Lower leg skin (tissue), 4 donors: ENCODE measurements around the gene COL4A1. TPM values are rescaled to one million over a fixed set of nuclear protein-coding genes. Genes with fewer than 3 reads are reported as not detected.

Experiments
- DNase-seq, 2 donors: peaks; one replicate each; pipeline ENCODE4 v3.0.0-alpha.2; 2019; ENCODE audit warnings: low spot score in 2 of 2
- H3K4me3 ChIP-seq: fragments of 200-600 bp; sonication (generic); 2 replicates; pipeline ENCODE4 v1.5.1; 2017; ENCODE audit warnings: mild to moderate bottlenecking, low read depth; ENCODE audit not compliant: poor library complexity, severe bottlenecking
- CTCF ChIP-seq, 3 donors: fragments of 450-650 bp; IDR thresholded peaks; one replicate each; pipeline ENCODE4 v1.5.1; 2016; ENCODE audit warnings: antibody characterized with exemption in 3 of 3, mild to moderate bottlenecking in 3 of 3, moderate library complexity in 2 of 3
- POLR2A ChIP-seq, 2 donors: fragments of 450-650 bp; IDR thresholded peaks; one replicate each; pipeline ENCODE4 v1.6.1; 2016 to 2017; ENCODE audit warnings: antibody characterized with exemption in 2 of 2, mild to moderate bottlenecking in 1 of 2, moderate library complexity in 1 of 2
- WGBS, 2 donors: methylation state at CpG; one replicate each; pipeline ENCODE4 v1.1.5; 2018; 5-methylcytosine and 5-hydroxymethylcytosine counted together
- intact Hi-C: fragments of 100-400 bp; cut with DNase I; formaldehyde crosslinking; loops from one replicate; pipeline ENCODE4 v1.15.0; 2023; ENCODE audit warnings: low total_unique reads
- total RNA-seq, 4 donors: library from RNA; depleted of rRNA; stranded (reverse); fragments of >200 nt; gene quantifications; one replicate each; pipeline ENCODE4 v1.1.0, GENCODE V29; 2016

Gene COL4A1
- total RNA-seq, 4 donors from 2014 or later, result 41.0 to 105 (median 56.7) TPM

DNA sequence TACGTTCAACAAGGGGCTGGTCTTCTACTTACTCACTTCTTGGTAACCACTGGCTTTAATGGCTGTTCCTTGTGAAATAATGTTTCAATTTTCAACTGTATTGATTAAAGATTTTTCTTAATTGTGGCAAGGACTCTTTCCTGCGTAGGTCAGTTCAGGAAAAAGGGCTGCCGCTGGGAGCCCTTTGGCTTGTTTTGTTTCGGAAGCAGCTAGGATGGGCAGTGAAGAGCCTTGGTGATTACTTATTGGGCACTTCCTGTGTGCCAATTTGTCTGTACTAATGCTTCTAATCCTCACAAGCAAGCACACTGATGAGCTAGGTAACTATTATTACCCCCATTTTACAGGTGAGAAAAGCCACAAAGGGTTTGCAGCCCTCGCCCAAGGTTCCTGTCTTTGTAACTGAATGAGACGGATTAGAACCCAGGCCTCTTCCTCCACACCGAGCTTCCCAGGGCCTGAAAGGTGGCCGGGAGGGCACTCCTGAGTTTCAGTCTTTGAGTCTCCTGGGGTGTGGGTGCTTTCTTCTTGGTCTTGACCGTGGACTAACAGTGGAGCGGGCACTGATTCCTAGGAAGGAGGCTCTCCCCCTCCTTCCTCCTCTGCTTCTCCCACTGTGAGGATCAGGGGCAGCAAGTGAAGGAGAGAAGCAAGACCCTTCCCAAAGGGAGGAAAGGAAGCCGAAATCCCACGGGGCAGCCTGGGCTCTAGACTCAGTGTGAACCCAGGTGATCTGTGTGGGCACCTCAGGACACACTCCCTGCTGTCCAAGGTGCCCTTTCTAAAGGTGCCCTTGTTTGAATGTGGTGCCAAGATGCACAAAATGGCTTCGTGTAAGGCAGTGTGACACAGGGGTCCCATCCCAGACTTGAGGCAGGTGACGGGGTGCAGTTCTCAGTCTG is 3.8 kb upstream of the COL4A1 start:
- intact Hi-C loops, result no loop called here
- peak in 1 of 2 donors; percentile 36 for DNase-seq
- 76 to 79% methylated on average over 13 to 14 of the region's 14 CpGs for WGBS, 2 donors
- H3K4me3 ChIP-seq, result no peak overlapping the region
- TF ChIP-seq POLR2A (IDR thresholded peaks at IDR 0.05) (no peak), CTCF (IDR thresholded peaks at IDR 0.05) (no peak)

DNA sequence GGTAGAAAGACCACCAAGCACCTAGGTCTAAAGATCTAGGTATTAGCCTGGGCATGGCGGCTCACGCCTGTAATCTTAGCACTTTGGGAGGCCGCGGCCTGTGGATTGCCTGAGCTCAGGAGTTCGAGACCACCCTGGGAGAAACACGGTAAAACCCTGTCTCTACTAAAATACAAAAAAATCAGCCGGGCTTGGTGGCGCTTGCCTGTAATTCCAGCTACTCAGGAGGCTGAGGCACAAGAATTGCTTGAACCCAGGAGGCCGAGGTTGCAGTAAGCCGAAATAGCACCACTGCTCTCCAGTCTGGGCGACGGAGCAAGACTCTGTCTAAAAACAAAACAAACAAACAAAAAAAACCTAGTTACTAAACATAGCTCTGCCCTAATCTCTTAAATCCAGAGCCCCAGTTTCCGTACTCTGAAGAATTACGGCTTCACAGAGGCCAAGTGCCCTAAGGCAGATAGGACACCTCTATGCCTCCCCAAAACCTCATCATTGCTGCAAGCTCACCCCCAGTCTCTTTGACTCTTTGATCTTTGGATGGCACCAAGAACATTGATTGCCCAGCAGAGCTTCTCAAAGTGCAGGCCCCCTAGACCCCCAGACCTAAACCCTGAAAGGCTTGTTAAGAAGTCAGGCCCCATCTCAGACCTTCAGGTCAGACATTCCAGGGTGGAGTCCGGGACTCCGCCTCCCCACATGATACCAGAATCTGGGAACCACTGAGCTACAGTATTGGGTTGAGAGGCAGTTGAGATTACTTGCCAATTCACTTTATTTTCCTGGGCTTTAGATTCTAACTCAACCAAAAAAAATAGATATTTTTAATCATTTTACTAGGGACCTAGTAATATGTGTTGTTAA is 2.9 kb upstream of the COL4A1 start:
- intact Hi-C loops, result no loop called here
- no peak overlapping the region for H3K4me3 ChIP-seq
- TF ChIP-seq POLR2A (IDR thresholded peaks at IDR 0.05) (no peak), CTCF (IDR thresholded peaks at IDR 0.05) (no peak)
- WGBS, 2 donors, result 80 to 82% methylated on average over 16 of the region's 16 CpGs
- peak in 1 of 2 donors; percentile 76 for DNase-seq

GRCh38 chr13:110308656-110309359 is 1.9 kb upstream of the COL4A1 start:
- 11 to 12% methylated on average over 31 of the region's 31 CpGs for WGBS, 2 donors

GRCh38 chr13:110307767-110308655 is 1.1 kb upstream of the COL4A1 start:
- peak overlapping the region; percentile 66 for H3K4me3 ChIP-seq
- 1% methylated on average over 40 to 44 of the region's 64 CpGs for WGBS, 2 donors
- TF ChIP-seq CTCF (IDR thresholded peaks at IDR 0.05) (no peak), POLR2A (IDR thresholded peaks at IDR 0.05) (no peak)
- intact Hi-C loops, result no loop called here
- peak in 1 of 2 donors; percentile 88 for DNase-seq

More at GRCh38 chr13:110308656-110309359, 1.9 kb upstream of the COL4A1 start:
- peak in 1 of 2 donors; percentile 85 for DNase-seq
- TF ChIP-seq CTCF (IDR thresholded peaks at IDR 0.05) (no peak), POLR2A (IDR thresholded peaks at IDR 0.05) (no peak)
- H3K4me3 ChIP-seq, result peak overlapping the region; percentile 19
- intact Hi-C loops, result no loop called here
